Cardiac septum (tissue), 1 donor: ENCODE measurements around the gene CARD18. TPM values are rescaled to one million over a fixed set of nuclear protein-coding genes. Genes with fewer than 3 reads are reported as not detected.
"Not testable (repeated sequence)": the region's sequence is repeated elsewhere in the genome, so short reads cannot be mapped to it uniquely, and the experiment has no call there.

Source experiments
- DNase-seq: peaks from one replicate; pipeline ENCODE4 v3.0.0-alpha.2; 2020; ENCODE audit warnings: low spot score
- intact Hi-C: fragments of 100-400 bp; cut with DNase I; formaldehyde crosslinking; loops from one replicate; pipeline ENCODE4 v1.14.0; 2022
- total RNA-seq: library from RNA; stranded (reverse); fragmentation: NEBNext Ultra II Directional; extraction: Animal tissue kit (Norgen Biotek cat#: 25700); gene quantifications from one replicate; pipeline ENCODE4 v1.2.1, GENCODE V29; 2021
- donor health status: DM: no; HTN: no; CAD: no.

Gene CARD18
- total RNA-seq, 1 donor from 2014 or later: not detected

GRCh38 chr11:105142167-105142566 lies 2.6 kb upstream of the CARD18 start:
- intact Hi-C loops: no loop called here
- no peak for DNase-seq

- DNase-seq: no peak
- intact Hi-C loops: no loop called here
Measured at GRCh38 chr11:105137286-105137685, 2.3 kb downstream of the CARD18 start.

GRCh38 chr11:105135883-105136282 lies 3.7 kb downstream of the CARD18 start:
- no peak for DNase-seq
- intact Hi-C loops: no loop called here

- DNase-seq: no peak
- intact Hi-C loops: no loop called here
Measured at GRCh38 chr11:105132716-105133511, 6.7 kb downstream of the CARD18 start.

GRCh38 chr11:105130189-105130813 lies 9.3 kb downstream of the CARD18 start:
- intact Hi-C loops: no loop called here
- DNase-seq: no peak

GRCh38 chr11:105124756-105125155 lies 14.8 kb downstream of the CARD18 start:
- intact Hi-C loops: no loop called here

GRCh38 chr11:105111145-105111944 lies 28.2 kb downstream of the CARD18 start:
- no peak for DNase-seq
- intact Hi-C loops: no loop called here

More at GRCh38 chr11:105124756-105125155, 14.8 kb downstream of the CARD18 start:
- no peak for DNase-seq

GRCh38 chr11:105110688-105111030 lies 28.9 kb downstream of the CARD18 start:
- intact Hi-C loops: no loop called here
- DNase-seq: no peak

- intact Hi-C loops: no loop called here
- DNase-seq: no peak
Measured at GRCh38 chr11:105109855-105110687, 29.5 kb downstream of the CARD18 start.

- intact Hi-C loops: no loop called here
- DNase-seq: no peak
Measured at GRCh38 chr11:105109321-105109720, 30.2 kb downstream of the CARD18 start.

- no peak for DNase-seq
- intact Hi-C loops: no loop called here
Measured at GRCh38 chr11:105108247-105108646, 31.3 kb downstream of the CARD18 start.

GRCh38 chr11:105107226-105107825 lies 32.2 kb downstream of the CARD18 start:
- DNase-seq, intact Hi-C loops: not testable (repeated sequence)

GRCh38 chr11:105106140-105106539 lies 33.4 kb downstream of the CARD18 start:
- no peak for DNase-seq
- intact Hi-C loops: no loop called here

GRCh38 chr11:105104292-105104691 lies 35.3 kb downstream of the CARD18 start:
- intact Hi-C loops: no loop called here
- no peak for DNase-seq

- intact Hi-C loops: no loop called here
- no peak for DNase-seq
Measured at GRCh38 chr11:105103336-105103735, 36.2 kb downstream of the CARD18 start.

GRCh38 chr11:105102079-105102581 lies 37.4 kb downstream of the CARD18 start:
- intact Hi-C loops, DNase-seq: not testable (repeated sequence)

GRCh38 chr11:105100981-105101630 lies 38.5 kb downstream of the CARD18 start:
- intact Hi-C loops: no loop called here
- no peak for DNase-seq

GRCh38 chr11:105100206-105100605 lies 39.4 kb downstream of the CARD18 start:
- intact Hi-C loops: no loop called here
- no peak for DNase-seq
